ENCODE results near the gene NR2E3. TPM values are rescaled to one million over a fixed set of nuclear protein-coding genes. Genes with fewer than 3 reads are reported as not detected.

Gene NR2E3
- polyA plus RNA-seq, 1 donor, result 1.0 TPM

DNA sequence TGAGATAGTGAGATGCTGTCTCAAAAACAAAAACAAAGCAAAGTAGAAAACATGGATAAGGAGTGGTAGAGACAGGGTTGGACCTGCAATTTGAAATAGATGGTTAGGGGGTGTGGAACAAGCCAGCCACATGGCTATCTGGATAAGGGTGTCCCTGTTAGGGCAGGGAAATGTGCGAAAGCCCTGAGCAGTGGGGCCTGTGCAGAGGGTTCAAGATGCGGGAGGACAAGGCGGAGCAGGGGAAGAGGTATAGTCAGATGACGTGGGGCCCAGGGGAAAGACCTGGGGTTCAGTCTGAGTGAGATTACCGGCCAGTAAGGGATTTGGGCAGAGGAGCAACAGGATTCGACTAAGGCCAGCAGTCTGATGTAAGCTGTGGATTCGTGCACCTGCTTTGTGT is 18.4 kb upstream of the NR2E3 start:
- DNase-seq, result no peak

- DNase-seq, result no peak
Observed at GRCh38 chr15:71792521-71792920, 17.8 kb upstream of the NR2E3 start.

- no peak for DNase-seq
Observed at GRCh38 chr15:71798641-71799040, 11.7 kb upstream of the NR2E3 start.

GRCh38 chr15:71800190-71800589 is 10.2 kb upstream of the NR2E3 start:
- DNase-seq, result no peak

GRCh38 chr15:71800835-71801745 is 9.3 kb upstream of the NR2E3 start:
- peak; percentile 80 for DNase-seq

DNA sequence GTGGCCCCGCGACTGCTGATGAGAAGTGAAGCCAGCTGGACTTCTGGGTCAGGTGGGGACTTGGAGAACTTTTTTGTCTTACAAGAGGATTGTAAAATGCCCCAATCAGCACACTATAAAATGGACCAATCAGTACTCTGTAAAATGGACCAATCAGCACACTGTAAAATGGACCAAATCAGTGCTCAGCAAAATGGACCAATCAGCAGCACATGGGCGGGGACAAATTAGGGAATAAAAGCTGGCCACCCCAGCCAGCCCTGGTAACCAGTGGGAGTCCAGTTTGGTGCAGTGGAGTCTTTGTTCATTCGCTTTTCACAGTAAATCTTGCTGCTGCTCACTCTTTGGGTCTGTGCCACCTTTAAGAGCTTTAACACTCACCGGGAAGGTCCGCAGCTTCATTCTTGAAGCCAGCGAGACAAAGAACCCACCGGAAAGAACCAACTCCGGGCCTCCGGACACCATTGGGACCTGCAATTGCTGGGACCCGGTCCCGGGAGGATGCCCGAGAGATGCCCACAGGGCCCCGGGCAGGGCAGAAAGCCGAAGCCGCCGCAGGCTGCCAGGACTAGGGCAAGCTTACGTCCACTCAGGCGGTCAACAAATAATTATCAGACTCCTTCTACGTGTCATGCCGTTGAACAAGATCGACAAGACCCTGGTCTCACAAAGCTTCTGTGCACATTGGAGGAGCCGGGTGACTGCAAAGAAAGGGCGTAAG is 8.3 kb upstream of the NR2E3 start:
- DNase-seq, result no peak

GRCh38 chr15:71802770-71803169 is 7.6 kb upstream of the NR2E3 start:
- no peak for DNase-seq

- DNase-seq, result no peak
Observed at GRCh38 chr15:71804226-71804625, 6.1 kb upstream of the NR2E3 start.

DNA sequence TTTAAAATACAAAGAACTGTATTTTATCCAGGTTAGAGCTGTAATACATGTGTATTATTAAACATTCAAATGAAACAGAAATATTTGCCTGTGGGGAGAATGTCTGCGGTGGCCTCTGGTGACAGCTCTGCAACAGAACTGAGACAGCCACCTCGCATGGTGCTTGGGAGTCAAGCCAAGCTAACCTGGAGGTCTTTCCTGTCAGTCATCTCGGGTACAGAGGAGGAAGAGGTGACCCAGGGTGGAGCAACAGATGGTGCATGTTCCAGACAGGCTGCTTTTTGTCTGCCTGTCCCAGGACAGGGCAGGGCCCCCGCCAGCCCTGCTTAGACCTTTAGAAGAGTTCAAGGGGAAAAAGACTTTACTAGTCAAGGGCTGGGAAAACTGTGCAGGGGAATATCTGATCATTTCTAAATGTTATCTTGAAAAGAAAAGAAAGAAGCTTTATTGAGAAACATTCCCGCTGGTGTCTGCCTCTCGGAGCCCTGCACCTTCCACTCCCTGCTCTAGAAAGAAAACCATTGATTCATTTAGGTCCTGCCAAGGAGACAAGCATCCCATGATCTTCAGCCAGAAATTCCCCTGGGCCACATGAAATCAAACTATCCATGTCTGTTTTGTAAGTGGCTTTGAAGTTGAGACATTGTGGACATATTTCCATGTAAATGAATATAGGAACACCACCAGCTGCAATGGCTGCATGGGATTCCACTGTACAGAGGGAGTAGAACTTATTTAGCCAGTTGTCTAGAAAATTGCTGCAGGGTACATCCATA is 5.5 kb upstream of the NR2E3 start:
- DNase-seq, result no peak

GRCh38 chr15:71806452-71806931 is 3.9 kb upstream of the NR2E3 start:
- DNase-seq, result no peak

DNA sequence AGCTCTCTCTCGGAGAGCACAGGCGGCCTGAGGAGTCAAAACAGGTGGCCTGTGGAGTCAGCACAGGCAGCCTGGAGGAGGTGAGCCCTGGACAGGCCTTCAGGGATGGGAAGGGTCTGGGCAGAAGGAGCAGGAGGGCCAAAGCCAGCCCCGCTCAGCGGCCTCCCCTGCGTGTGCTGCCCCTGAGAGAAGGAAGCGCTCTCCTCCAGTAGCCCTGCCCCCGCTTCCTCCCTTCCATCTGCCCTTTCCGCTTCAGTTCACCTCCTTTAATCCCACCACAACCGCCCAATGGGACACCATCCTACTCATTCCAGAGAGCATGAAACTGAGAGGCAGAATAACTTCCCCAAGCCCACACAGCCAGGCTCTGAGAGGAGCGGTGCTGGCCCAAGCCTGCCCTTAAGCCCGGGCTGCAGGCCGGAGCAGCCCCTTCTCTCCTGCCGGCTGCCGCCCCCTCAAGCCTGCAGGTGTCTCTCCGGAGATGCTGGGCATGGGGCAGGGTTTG is 3.2 kb upstream of the NR2E3 start:
- DNase-seq, result no peak

GRCh38 chr15:71807691-71808091 is 2.7 kb upstream of the NR2E3 start:
- no peak for DNase-seq

- no peak for DNase-seq
Observed at GRCh38 chr15:71808311-71809020, 1.9 kb upstream of the NR2E3 start.

DNA sequence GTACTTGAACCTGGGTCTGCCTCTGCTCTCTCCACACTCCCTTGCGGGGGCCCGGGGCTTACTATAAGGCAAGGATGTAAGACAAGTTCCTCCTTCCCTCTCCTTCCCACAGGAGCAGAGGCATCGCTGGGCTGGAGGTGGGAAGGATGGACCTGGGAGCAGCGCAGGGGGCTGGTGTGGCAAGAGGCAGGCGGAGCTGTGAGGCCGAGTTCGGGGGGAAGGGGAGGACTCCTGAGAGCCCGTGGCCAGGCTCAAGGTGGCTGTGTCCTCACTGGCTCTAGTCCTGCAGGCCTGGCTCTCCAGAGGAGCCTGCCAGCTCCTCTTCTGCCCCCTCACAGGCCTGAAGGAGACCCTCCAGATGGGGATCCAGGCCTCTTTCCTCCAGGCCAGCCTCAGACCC is 1.0 kb upstream of the NR2E3 start:
- DNase-seq, result no peak

- no peak for DNase-seq
Observed at GRCh38 chr15:71811036-71811736, 832 bp downstream of the NR2E3 start.

GRCh38 chr15:71811752-71812735 is 1.7 kb downstream of the NR2E3 start:
- DNase-seq, result no peak

DNA sequence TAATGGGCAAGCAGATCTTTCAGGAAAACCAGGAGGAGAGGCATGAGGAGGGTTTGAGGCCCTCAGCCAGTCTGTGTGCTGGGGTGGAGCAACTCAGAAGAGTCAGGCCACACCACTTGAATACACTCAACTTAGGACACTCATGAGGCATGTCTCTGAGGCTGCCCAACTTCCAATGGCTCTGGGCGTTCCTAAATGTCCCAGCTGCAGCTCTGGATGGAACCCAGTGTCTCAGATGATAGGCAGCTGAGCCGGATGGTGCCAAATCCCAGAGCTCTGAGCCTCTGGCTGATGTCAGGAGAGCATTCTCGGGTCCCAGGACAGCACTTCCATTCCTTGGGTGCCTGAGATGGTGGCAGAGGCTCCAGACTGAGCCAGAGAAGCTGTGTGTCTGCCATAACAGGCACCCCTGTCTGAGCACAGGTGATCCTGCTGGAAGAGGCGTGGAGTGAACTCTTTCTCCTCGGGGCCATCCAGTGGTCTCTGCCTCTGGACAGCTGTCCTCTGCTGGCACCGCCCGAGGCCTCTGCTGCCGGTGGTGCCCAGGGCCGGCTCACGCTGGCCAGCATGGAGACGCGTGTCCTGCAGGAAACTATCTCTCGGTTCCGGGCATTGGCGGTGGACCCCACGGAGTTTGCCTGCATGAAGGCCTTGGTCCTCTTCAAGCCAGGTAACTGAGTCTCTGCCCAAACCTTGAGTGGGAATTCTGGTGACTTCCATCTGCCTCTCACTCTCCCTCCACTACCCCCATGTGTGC is 2.8 kb downstream of the NR2E3 start:
- DNase-seq, result no peak

DNA sequence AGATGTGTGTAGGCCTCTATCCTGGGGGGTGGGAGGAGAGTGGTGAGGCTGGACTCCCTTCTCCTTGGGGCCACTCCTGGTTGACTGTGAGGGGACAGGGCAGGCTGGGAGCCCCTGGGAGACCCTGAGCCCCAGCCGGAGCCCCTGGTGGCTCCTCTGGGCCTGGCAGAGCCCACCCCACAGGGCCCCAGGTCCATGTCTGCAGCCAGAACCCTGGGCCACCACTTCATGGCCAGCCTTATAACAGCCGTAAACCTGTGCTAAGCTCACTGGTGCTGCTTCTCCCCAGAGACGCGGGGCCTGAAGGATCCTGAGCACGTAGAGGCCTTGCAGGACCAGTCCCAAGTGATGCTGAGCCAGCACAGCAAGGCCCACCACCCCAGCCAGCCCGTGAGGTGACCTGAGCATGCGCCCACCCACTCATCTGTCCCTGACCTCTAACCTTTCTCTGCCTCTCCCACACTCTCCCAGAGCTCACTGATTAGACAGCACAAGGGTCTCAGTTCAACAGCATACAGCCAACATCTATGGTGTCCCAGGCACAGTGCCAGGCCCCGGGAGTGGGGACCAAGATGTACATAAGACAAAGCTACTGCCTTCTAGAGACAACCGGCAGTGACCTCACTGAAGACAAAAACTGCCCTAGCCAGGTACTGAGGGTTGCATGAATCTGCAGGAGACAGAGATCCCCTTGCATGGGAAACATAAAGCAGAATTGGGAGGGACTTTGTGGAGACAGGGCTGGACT is 3.5 kb downstream of the NR2E3 start:
- DNase-seq, result no peak
